ENCODE measurements around the gene IL18. TPM values are rescaled to one million over a fixed set of nuclear protein-coding genes. Genes with fewer than 3 reads are reported as not detected.
"Not testable (repeated sequence)": the region's sequence is repeated elsewhere in the genome, so short reads cannot be mapped to it uniquely, and the experiment has no call there.

The IL18 gene
- total RNA-seq (2014; rRNA removed): 0.23 and 1.2 TPM in 2 replicates
- polyA plus RNA-seq (2012): 0.39 TPM

DNA sequence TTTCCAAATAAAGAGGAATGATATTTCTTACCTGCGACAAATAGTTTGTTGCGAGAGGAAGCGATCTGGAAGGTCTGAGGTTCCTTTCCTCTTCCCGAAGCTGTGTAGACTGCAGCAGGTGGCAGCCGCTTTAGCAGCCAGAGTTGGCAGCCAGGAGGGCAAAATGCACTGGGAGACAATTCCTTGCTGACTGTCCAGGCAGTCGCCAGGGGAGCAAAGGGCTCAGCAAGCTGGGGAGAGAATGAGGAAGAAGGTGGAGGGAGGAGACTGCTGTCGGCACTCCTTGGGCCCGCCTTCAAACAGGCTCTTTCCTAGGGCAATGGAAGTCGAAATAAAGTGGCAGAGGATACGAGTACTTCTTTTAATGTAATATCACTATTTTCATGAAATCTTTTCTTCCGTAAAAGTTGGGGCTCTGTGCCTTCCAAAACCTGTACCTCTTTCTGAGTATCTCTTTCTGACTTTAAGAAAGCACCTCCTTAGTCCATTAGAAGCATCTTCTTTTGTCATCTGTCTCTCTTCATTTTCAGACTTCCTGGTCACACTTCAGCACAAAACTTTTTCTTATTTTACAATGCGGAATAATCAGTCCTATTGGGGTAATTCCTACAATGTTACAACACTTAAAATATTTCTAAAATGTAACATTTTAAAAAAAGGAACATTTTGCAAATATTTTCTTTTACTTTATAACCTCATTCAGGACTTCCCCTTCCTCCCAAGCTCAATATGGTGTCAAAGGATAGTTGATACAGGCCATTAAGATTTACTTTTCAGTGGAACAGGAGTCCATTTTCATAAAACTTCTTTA lies at the start of gene IL18:
TSS of gene IL18 (minus strand) at position 220 of the 811 bp plus-strand sequence. CDS start 9,041 bp downstream, outside the sequence.
- DNase-seq (ENCODE audit: low read depth): no peak

DNA sequence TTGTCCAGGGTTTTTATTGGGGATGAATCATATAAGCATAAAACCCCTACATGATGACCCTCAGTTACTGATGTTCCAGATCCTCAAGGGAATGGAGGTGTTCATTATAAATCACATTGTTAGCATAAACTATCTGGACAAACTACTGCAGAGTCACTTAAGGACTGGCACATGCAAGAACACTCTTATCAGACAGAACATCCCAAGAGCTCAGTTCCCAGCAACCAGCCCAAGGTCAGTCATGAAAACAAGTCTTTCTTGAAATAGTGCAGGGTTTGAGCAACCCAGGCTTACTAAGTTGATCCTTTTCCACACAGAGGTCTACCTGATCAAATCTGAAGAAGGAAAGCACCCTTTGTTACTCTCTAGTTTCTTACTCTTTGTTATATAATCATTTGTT lies 48.8 kb upstream of the IL18 start:
- DNase-seq (ENCODE audit: low read depth): no peak

DNA sequence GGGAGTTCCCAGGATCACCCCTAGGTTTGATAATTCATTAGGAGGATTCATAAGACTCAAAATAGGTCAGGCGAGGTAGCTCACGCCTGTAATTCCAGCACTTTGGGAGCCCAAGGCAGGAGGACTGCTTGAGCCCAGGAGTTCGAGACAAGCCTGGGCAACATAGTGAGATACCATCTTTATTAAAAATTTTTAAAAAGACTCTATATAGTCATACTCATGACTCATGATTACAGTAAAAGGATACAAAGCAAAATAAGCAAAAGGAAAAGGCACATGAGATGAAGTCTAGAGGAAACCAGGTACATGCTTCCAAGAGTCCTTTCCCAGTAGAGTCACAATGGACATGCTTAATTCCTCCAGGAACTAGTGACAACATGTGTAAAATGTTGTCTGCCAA lies 48.4 kb upstream of the IL18 start:
- no peak for DNase-seq (ENCODE audit: low read depth)

DNA sequence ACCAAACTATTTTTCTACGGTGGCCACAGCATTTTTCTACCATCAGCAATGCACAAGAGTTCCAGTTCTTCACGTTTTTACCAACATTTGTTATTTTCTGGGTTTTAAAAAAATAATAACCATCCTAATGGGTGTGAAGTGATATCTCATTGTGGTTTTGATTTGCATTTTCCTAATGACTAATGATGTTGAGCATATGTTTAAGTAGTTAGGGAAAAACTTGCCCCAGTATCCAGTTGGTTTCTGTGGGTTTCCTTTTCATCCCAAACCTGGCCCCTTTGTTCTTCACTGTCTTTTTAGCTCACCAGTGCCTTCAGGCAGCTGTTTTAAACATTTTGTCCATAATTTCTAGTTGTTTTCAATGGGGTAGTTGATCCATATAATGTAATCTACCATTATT lies 47.6 kb upstream of the IL18 start:
- DNase-seq (ENCODE audit: low read depth): peak; percentile 65

DNA sequence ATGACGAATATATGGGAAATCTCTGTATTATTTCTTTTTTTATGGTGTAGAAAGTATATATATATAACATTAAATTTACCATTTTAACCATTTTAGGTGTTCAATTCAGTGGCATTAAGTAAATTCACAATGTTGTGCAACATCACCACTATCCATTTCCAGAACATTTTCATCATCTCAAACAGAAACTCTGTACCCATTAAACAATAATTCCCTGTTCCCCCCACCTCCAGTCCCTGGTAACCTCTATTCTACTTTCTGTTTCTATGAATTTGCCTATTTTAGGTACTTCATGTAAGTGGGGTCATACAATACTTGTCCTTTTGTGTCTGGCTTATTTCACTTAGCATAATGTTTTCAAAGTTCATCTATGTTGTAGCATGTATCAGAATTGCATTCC lies 47.0 kb upstream of the IL18 start:
- no peak for DNase-seq (ENCODE audit: low read depth)

DNA sequence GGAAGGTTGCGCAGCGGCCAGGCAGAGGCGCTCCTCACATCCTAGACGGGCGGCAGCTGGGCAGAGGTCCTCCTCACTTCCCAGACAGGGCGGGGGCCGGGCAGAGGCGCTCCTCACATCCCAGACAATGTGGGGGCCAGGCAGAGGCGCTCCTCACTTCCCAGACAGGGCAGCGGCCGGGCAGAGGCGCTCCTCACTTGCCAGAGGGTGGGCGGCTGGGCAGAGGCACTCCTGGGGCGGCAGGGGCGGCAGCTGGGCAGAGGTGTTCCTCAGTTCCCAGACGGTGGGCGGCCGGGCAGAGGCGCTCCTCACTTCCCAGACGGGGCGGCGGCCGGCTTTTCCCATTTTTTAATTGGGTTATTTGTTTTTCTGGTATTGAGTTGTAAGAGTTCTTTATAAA lies 42.2 kb upstream of the IL18 start:
- DNase-seq (ENCODE audit: low read depth): no peak

DNA sequence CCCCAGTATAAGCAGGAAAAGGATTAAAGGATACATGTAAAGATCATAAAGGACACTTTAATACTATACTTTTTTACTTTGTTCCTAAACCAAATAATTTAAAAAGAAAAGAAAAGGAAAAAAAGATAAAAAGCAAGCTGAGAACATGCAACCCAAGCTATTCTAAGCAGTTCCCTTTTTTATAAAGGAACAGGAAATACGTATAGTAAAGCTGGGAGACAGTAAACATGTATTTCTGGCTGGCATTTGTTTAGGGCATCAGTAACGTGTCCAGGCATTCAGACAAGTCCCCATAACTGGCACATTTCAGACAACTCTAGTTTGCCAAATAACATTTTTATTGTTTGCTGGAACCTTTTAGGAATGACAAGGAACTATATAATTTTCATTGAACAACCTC lies 36.4 kb upstream of the IL18 start:
- DNase-seq (ENCODE audit: low read depth): no peak

DNA sequence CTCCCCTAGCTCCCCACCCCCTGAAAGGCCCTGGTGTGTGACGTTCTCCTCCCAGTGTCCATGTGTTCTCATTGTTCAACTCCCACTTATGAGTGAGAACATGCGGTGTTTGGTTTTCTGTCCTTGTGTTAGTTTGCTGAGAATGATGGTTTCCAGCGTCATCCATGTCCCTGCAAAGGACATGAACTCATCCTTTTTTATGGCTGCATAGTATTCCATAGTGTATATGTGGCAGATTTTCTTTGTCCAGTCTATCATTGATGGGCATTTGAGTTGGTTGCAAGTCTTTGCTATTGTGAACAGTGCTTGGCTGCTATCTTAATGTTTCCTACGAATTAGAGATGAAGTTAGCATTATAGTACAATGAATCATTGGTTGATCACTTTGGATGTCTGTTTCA lies 35.2 kb upstream of the IL18 start:
- not testable (repeated sequence) for DNase-seq (ENCODE audit: low read depth)

DNA sequence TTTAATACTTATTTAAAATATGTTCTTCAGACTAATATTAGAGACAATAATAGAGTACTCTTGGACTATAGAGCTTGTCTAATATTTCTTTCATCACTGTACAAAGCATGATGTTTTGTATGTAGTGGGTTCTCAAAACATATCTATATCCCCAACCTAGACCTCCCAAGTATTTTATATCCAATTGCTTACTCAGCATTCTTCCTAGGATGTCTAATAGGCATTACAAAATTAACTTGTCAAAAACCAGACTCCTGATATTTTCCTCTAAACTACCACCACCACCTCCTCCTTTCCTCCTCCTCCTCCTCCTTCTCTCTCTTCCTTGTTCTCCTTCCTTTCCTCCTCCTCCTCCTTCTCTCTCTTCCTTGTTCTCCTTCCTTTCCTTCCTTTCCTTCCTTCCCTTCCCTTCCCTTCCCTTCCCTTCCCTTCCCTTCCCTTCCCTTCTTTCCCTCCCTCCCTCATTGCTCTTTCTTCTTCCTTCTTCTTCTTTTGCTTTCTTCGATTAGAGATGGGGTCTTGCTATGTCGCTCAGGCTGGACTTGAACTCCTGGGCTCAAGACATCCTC lies 32.7 kb upstream of the IL18 start:
- DNase-seq (ENCODE audit: low read depth): no peak

DNA sequence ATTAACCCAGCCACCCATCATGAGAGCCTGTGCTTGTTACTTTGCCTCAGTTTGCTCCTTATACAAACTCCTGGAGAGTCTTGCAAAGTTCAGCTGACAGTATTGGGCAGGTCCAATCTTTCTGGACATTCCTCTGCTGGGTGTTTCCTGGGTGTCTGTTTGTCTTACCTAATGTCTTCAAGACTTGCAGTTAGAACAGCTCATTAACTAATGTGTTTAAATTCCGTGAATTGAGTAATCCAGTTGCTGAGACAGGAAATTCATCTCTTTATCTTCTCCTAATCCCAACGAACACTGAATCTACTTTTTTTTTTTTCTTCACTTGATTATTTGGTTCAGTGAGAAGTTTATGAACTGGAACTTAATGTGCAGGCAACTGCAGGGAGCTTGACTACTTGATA lies 32.1 kb upstream of the IL18 start:
- no peak for DNase-seq (ENCODE audit: low read depth)

DNA sequence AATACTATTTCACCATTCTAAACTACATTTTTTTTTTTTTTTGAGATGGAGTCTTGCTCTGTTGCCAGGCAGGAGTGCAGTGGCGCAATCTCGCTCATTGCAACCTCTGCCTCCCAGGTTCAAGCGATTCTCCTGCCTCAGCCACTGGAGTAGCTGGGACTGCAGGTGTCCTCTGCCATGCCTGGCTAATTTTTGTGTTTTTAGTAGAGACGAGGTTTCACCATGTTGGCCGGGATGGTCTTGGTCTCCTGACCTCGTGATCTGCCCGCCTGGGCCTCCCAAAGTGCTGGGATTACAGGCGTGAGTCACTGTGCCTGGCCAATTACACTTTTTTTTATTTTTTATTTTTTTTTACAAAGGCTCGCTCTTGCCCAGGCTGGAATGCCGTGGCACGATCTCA lies 31.2 kb upstream of the IL18 start:
- peak; percentile 37 for DNase-seq (ENCODE audit: low read depth)

DNA sequence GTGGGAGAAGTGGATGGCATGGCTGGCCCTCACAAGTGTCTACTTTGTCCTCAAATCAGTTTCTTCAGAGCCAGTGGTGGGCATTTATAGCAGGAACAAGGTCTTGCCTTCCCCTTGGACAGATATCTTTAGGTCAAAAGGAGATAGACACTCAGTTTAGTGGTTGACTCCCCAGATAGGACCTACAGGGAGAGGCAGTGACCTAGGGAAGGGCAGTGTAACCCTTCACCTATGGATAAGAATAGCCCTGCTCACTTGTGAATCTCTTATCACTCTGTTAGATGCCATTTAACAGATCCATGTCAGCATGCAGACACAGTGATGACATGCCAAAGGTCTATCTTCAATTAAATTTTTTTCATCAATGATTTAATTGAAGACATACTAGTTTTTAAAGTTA lies 22.4 kb upstream of the IL18 start:
- DNase-seq (ENCODE audit: low read depth): no peak

DNA sequence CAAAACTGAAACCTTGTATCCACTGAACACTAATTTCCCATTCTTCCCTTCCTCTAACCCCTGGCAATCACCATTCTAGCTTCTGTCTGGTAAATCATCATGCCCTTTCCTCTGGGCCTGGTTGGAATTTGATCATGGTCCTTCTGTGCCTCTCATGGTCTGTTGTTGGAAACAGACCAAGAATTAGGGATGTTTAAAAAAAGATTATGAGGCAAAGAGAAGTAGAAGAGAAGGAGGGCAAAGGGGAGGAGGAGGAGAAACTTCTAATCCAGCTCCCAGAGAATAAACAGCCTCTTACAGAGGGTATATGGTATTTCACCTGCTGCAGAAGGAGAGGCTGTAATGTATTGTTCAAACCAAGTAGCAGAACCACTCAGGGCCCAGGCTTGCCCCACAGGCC lies 22.0 kb upstream of the IL18 start:
- no peak for DNase-seq (ENCODE audit: low read depth)

DNA sequence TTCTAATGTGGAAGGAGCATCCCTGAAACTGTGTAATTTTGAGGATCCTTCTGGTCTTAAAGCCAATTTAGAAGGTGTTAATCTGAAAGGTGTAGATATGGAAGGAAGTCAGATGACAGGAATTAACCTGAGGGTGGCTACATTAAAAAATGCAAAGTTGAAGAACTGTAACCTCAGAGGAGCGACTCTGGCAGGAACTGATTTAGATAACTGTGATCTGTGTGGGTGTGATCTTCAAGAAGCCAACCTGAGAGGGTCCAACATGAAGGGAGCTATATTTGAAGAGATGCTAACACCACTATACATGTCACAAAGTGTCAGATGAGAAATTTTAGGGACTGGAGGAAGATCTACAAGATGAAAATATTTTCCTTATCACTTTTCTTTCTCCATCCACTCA lies 19.0 kb upstream of the IL18 start:
- DNase-seq (ENCODE audit: low read depth): no peak

DNA sequence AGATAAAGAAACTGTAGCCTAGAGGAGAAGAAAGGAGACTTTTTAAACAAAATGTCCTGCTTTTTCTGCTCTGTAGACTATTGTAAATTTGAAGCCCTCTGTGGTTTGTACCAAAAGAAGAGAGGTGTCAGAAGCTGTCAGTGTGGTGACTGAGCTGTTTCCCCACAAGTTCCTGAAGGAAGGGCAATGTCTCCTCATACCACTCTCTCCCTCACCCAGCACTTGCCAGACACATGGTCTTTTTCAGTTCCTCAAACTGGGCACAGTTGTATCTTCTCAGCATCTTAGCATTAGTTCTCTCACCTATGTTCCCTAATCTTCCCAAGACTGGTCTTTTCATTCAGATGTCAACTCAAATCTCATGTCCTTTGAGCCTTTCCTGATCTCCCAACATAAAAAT lies 15.7 kb upstream of the IL18 start:
- no peak for DNase-seq (ENCODE audit: low read depth)

DNA sequence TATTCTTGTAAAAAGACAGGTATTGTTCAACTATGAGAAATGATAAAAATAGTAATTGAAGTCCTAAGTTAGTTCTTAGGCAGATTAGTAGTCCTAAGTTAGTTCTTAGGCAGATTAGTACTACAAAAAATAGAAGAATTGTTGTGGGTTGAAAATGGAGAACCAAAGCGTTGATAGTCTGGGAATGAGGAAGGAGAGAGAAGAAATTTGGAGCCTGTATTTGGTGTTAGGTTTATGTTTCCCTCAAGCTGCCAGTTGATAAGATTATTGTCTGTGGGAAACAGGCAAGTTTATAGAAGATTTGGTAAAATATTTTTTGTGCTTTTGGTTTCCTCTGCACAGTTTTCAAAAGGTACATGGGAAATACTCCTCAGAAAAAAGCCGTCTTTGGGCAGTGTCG lies 15.0 kb upstream of the IL18 start:
- DNase-seq (ENCODE audit: low read depth): no peak

DNA sequence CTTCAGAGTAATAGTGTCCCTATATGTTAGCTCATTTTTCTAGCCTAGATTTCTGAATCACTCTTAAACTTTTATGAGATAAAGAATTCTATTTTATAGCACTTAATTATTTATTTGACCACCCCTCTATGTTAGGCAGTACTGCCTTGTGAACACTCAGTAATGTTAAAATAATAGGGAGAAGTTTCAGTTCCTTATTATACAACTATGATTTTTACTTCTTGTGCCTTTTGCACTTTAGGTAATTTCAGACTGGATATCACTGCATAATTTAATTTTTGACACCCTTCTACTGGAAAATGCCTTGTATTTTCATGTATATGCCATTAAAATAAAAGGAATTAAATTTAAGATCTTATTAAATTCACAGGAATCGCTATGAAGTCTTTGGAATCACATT lies 14.5 kb upstream of the IL18 start:
- no peak for DNase-seq (ENCODE audit: low read depth)

DNA sequence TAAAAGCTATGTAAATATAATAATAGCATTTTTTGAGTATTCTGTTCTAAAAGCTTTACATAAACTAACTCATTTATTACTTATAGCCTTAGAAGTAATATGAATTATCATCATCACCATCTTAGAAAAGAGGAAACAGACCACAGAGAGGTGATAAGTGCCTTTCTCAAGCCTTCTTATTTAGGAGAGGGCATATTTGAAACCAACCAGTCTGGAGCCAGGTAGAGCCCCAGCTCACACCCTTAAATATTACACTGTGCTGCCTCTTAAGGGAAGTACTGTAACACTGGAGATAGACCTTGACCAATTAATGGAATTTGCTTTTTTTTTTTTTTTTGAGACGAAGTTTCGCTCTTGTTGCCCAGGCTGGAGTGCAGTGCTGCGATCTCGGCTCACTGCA lies 13.7 kb upstream of the IL18 start:
- no peak for DNase-seq (ENCODE audit: low read depth)

DNA sequence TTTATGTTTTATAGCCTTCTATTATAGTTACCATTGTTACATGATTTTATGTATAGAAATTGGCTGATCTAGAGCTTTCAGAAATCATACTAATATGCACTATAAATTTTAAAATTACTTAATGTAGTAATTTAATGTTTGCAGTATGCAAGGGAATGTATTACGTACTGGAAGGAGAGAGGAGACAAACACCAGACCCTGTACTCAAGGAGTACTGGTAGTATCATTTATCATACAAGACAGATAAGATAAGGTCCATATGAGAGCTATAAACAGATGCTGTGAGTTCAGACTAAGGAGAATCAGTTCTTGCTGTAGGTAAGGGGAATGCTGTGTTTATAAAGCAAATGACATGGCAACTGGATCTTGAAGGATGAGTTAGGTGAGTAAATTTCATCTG lies 12.2 kb upstream of the IL18 start:
- no peak for DNase-seq (ENCODE audit: low read depth)

DNA sequence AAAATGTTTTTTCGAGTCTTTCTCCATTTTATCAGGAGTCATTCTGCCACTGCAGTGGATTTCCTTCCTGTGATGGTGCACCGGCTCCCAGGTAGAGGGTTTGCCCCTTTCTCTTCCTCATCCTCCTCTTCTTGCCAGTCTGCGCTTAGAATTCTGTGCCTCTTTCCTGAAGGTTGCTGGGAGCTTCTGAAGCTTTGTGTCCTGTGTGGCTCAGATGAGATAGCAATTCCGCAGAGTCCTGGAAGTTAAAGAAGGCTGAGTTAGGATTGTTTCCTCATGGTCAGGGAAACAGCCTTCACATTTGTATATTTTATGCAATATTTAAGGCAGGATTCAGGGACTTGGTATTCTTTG lies 11.7 kb upstream of the IL18 start:
- no peak for DNase-seq (ENCODE audit: low read depth)

DNA sequence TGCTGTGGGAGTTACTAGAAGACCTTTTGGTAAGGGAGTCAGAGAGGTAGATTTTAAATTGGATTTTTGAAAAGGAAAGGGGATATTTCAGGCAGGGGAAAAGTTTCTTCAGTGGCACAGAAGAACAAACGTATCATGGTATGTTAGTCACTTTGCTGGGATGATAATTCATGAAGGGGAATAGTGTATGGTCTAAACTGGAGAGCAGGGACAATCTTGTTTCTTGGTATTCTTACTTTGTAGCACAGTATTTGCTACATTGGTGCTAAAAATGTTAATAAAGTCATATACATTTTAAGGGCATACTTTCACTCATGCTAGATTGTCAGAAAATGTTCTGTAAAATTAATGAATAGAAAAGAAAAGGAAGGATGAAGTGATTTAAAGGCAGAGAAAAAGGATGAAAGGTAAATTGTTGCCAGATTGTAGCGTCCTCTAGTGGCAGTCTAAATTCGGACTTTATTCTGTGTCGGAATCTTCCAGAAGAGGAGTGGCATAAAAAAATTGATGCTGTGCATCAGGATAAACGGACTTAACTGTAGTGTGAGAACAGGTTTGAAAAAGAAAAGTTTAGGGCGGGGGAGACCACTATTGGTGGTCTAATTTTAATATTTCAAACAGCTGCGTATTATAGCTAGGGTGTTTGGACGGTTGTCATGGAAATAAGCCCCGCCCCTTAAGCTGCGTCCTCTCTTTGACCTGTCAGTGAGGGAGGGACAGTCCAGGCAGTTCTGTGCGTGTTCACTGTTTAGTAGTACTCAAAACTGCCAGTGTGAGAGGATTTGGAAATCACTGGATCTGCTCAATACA lies 11.1 kb upstream of the IL18 start, which contains the start of gene BCO2:
TSS of gene BCO2 (plus strand) at position 724 of the 810 bp plus-strand sequence. CDS start 90 bp downstream, outside the sequence.
- peak; percentile 68 for DNase-seq (ENCODE audit: low read depth)

DNA sequence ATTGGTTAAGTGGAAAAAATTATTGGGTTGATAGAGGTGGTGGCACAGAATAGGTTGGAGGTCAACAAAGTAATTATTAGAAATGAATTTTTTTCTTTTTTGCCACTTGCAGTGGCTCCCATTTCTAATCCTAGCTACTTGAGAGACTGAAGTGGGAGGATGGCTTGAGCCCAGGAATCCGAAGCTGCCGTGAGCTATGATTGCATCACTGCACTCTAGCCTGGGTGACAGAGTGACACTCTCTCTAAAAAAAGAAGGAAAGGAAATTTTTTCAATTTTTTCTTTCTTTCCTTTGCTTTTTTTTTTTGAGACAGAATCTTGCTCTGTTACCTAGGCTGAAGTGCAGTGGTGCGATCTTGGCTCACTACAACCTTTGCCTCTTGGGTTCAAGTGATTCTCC lies 9.3 kb upstream of the IL18 start:
- no peak for DNase-seq (ENCODE audit: low read depth)

Measured in LHCN-M2 (cell line).